GM12865 (cell line): ENCODE data around the gene ARHGEF28.

Experiments used
- DNase-seq: peaks from one replicate; pipeline ENCODE4 v3.0.0; 2010; ENCODE audit warnings: low read depth
- H3K4me3 ChIP-seq: 2 replicates; pipeline ENCODE4 v1.5.1; 2011; ENCODE audit warnings: mild to moderate bottlenecking, low read depth, low read length, control low read depth
- CTCF ChIP-seq: IDR thresholded peaks from 2 replicates; pipeline ENCODE4 v1.5.1; 2011; ENCODE audit warnings: low read length, control low read depth, low read depth, inconsistent platforms; ENCODE audit not compliant: insufficient read depth; ENCODE audit errors: missing control alignments

The ARHGEF28 gene

GRCh38 chr5:73666891-73667290, 40.9 kb downstream of the ARHGEF28 start:
- no peak overlapping the region for H3K4me3 ChIP-seq
- no peak for TF ChIP-seq CTCF
- peak; percentile 67 for DNase-seq

GRCh38 chr5:73668017-73668416, 42.0 kb downstream of the ARHGEF28 start:
- peak overlapping the region; percentile 40 for H3K4me3 ChIP-seq
- peak; percentile 84 for DNase-seq
- no peak for TF ChIP-seq CTCF

GRCh38 chr5:73668486-73669111, 42.6 kb downstream of the ARHGEF28 start:
- TF ChIP-seq CTCF: no peak
- DNase-seq: peak; percentile 80
- H3K4me3 ChIP-seq: peak overlapping the region; percentile 40

- no peak overlapping the region for H3K4me3 ChIP-seq
- no peak for DNase-seq
- TF ChIP-seq CTCF: no peak
These were observed 44.7 kb downstream of the ARHGEF28 start for GRCh38 chr5:73670731-73671130.

GRCh38 chr5:73672132-73672531, 46.1 kb downstream of the ARHGEF28 start:
- no peak overlapping the region for H3K4me3 ChIP-seq
- TF ChIP-seq CTCF: no peak
- no peak for DNase-seq

GRCh38 chr5:73673161-73673591, 47.2 kb downstream of the ARHGEF28 start:
- no peak for DNase-seq
- no peak for TF ChIP-seq CTCF
- H3K4me3 ChIP-seq: no peak overlapping the region

GRCh38 chr5:73674669-73675004, 48.6 kb downstream of the ARHGEF28 start:
- no peak for TF ChIP-seq CTCF
- H3K4me3 ChIP-seq: no peak overlapping the region
- no peak for DNase-seq
